ENCODE results near the gene DHX9.
"Not testable (repeated sequence)": the region's sequence is repeated elsewhere in the genome, so short reads cannot be mapped to it uniquely, and the experiment has no call there.

DHX9 gene

GRCh38 chr1:182885591-182885990 is 46.4 kb downstream of the DHX9 start:
- H3K4me3 ChIP-seq (ENCODE audit: low read length) = no peak overlapping the region

GRCh38 chr1:182886985-182887384 is 47.8 kb downstream of the DHX9 start:
- no peak for DNase-seq (ENCODE audit: low read depth)
- no peak overlapping the region for H3K4me3 ChIP-seq (ENCODE audit: low read length)
- TF ChIP-seq CTCF (conservative IDR thresholded peaks at IDR 0.05; ENCODE audit: low read depth, low read length) = no peak

More at GRCh38 chr1:182885591-182885990, 46.4 kb downstream of the DHX9 start:
- DNase-seq (ENCODE audit: low read depth) = no peak
- TF ChIP-seq CTCF (conservative IDR thresholded peaks at IDR 0.05; ENCODE audit: low read depth, low read length) = no peak

GRCh38 chr1:182888736-182889531 is 49.8 kb downstream of the DHX9 start:
- no peak for DNase-seq (ENCODE audit: low read depth)
- no peak overlapping the region for H3K4me3 ChIP-seq (ENCODE audit: low read length)
- no peak for TF ChIP-seq CTCF (conservative IDR thresholded peaks at IDR 0.05; ENCODE audit: low read depth, low read length)

- TF ChIP-seq CTCF (conservative IDR thresholded peaks at IDR 0.05; ENCODE audit: low read depth, low read length) = no peak
- no peak for DNase-seq (ENCODE audit: low read depth)
- H3K4me3 ChIP-seq (ENCODE audit: low read length) = no peak overlapping the region
These were observed 50.9 kb downstream of the DHX9 start for GRCh38 chr1:182889997-182890396.

GRCh38 chr1:182890927-182891610 is 51.9 kb downstream of the DHX9 start:
- no peak for DNase-seq (ENCODE audit: low read depth)
- H3K4me3 ChIP-seq (ENCODE audit: low read length) = no peak overlapping the region
- TF ChIP-seq CTCF (conservative IDR thresholded peaks at IDR 0.05; ENCODE audit: low read depth, low read length) = no peak

GRCh38 chr1:182897696-182898095 is 58.5 kb downstream of the DHX9 start:
- TF ChIP-seq CTCF (conservative IDR thresholded peaks at IDR 0.05; ENCODE audit: low read depth, low read length) = no peak
- H3K4me3 ChIP-seq (ENCODE audit: low read length) = no peak overlapping the region
- no peak for DNase-seq (ENCODE audit: low read depth)

GRCh38 chr1:182901946-182902345 is 62.8 kb downstream of the DHX9 start:
- not testable (repeated sequence) for H3K4me3 ChIP-seq (ENCODE audit: low read length); DNase-seq (ENCODE audit: low read depth)

All from retinal pigment epithelial cell (primary cell).